Breast epithelium (tissue), 4 donors: Measurements from ENCODE around the gene JTB. TPM values are rescaled to one million over a fixed set of nuclear protein-coding genes. Genes with fewer than 3 reads are reported as not detected.
"Not testable (repeated sequence)": the region's sequence is repeated elsewhere in the genome, so short reads cannot be mapped to it uniquely, and the experiment has no call there.

Experiments used
- DNase-seq, 2 donors: peaks; one replicate each; pipeline ENCODE4 v3.0.0-alpha.2; 2019; ENCODE audit warnings: low spot score in 2 of 2
- H3K27ac ChIP-seq, 2 donors: fragments of 200-600 bp; sonication (generic) in 1 of 2; one replicate each; pipeline ENCODE4 v1.5.1; 2016 to 2019; ENCODE audit warnings: mild to moderate bottlenecking in 1 of 2
- H3K27me3 ChIP-seq, 2 donors: fragments of 200-600 bp; sonication (generic) in 1 of 2; one replicate each; pipeline versions ENCODE4 v1.5.1 to v1.6.0; 2017 to 2019; ENCODE audit warnings: control low read depth in 1 of 2, mild to moderate bottlenecking in 1 of 2
- H3K36me3 ChIP-seq: fragments of 200-600 bp; one replicate; pipeline ENCODE4 v1.5.1; 2019
- H3K4me1 ChIP-seq, 2 donors: fragments of 200-600 bp; sonication (generic); one replicate each; pipeline ENCODE4 v1.5.1; 2016 to 2019; ENCODE audit warnings: control low read depth in 1 of 2
- H3K4me3 ChIP-seq, 3 donors: fragments of 200-600 bp; sonication (generic); 1 replicate in 2 of 3; 2 replicates in 1 of 3; pipeline ENCODE4 v1.5.1; 2016 to 2019; ENCODE audit warnings: mild to moderate bottlenecking in 3 of 3, moderate library complexity in 2 of 3
- H3K9me3 ChIP-seq, 2 donors: fragments of 200-600 bp; sonication (generic) in 1 of 2; one replicate each; pipeline ENCODE4 v1.5.1; 2016 to 2019; ENCODE audit warnings: control low read depth in 1 of 2
- POLR2A ChIP-seq: fragments of 450-650 bp; IDR thresholded peaks from one replicate; pipeline ENCODE4 v1.6.1; 2016; ENCODE audit warnings: antibody characterized with exemption, mild to moderate bottlenecking, moderate library complexity
- POLR2AphosphoS5 ChIP-seq, 3 donors: sonication (generic); formaldehyde crosslinking; IDR thresholded peaks; one replicate each; pipeline ENCODE4 v1.6.1; 2017; ENCODE audit warnings: antibody characterized with exemption in 3 of 3
- intact Hi-C: fragments of 100-400 bp; cut with DNase I; formaldehyde crosslinking; loops from one replicate; pipeline ENCODE4 v1.15.1; 2023; ENCODE audit warnings: low total_unique reads
- total RNA-seq, 3 donors: library from RNA; depleted of rRNA; stranded (reverse); fragments of >200 nt; gene quantifications; one replicate each; pipeline ENCODE4 v1.1.0, GENCODE V29; 2016
- TF ChIP-seq, protein P1 (sequence below), 3 donors: fragments of 450-650 bp; IDR thresholded peaks; one replicate each; pipeline ENCODE4 v1.5.1; 2016 to 2017; ENCODE audit warnings: antibody characterized with exemption in 3 of 3, mild to moderate bottlenecking in 3 of 3, moderate library complexity in 3 of 3

The JTB gene
- total RNA-seq, result 100 to 1,000 TPM; 237 to 315 (median 268) TPM

DNA sequence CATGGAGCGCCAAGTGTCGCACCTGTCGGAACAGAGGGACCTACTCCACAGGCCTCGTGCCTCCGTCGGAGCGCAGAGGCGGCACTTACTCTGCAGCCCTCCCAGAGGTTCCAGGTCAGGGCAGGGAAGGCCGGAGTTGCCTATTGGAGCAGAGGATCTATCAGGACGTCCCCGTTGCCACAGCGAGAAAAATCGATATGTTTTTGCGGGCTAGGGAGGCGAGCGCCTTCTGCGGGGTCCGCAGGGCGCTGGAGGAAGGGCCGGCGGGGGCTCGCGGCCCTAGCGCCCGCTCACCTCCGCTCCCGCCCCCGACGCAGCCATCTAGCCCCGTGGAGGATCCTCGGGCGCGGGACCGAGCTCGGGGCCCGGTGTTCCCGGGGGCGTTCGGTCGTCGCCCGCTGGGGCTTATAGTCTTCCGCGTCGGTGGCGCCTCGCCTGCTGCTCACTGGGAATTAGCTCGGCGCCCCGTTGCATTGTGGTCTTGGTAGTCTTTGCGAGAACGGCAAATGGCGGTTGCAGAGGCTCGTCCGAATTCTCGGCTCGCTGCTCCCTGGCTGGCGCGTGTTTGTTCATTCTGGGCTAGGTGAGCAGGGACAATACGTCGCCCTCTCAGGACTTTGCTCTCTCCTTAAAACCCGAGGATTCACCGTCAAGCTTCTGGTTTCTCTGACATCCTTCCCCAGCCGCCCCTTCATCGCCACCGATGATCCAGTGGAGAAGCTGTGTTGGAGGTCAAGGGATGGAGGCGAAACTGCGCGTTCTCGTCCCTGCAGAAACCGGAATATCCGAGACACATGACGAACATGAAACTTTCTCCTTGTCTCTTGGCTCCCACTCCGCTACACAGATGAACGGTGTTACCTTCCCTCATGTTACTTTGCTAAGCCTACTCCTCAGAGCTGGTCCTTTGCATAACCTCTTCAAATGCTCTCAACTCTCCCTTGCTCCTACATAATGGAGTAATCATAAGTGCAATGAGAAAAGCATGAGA, at the start of gene JTB:
Gene JTB (minus strand): TSS at position 425 of the 991 bp plus-strand sequence. CDS start 422 bp downstream, at position 3.
- Histone ChIP-seq H3K4me1 (peaks cover 0 to 5% of the 10 kb centered on the region in 2 donors), H3K9me3 (no peaks in the 10 kb centered on the region), H3K27ac (peak within 1 kb of the TSS; percentile 91 to 92), H3K27me3 (no peaks in the 10 kb centered on the region), H3K4me3 (peak within 1 kb of the TSS; percentile 73 to 83 (median 81)), H3K36me3 (no peaks in the 10 kb centered on the region)
- intact Hi-C loops, result loop anchor here (10.0 kb wide), 1 partner anchor 183 kb away; no protein-coding TSS in a partner anchor
- TF ChIP-seq POLR2AphosphoS5 (IDR thresholded peaks at IDR 0.05), result peak; percentile 72 to 91 (median 80)
- TF ChIP-seq, protein P1, sequence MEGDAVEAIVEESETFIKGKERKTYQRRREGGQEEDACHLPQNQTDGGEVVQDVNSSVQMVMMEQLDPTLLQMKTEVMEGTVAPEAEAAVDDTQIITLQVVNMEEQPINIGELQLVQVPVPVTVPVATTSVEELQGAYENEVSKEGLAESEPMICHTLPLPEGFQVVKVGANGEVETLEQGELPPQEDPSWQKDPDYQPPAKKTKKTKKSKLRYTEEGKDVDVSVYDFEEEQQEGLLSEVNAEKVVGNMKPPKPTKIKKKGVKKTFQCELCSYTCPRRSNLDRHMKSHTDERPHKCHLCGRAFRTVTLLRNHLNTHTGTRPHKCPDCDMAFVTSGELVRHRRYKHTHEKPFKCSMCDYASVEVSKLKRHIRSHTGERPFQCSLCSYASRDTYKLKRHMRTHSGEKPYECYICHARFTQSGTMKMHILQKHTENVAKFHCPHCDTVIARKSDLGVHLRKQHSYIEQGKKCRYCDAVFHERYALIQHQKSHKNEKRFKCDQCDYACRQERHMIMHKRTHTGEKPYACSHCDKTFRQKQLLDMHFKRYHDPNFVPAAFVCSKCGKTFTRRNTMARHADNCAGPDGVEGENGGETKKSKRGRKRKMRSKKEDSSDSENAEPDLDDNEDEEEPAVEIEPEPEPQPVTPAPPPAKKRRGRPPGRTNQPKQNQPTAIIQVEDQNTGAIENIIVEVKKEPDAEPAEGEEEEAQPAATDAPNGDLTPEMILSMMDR (IDR thresholded peaks at IDR 0.05), result no peak
- TF ChIP-seq POLR2A, result peak; percentile 89
- peak; percentile 83 to 85 for DNase-seq

DNA sequence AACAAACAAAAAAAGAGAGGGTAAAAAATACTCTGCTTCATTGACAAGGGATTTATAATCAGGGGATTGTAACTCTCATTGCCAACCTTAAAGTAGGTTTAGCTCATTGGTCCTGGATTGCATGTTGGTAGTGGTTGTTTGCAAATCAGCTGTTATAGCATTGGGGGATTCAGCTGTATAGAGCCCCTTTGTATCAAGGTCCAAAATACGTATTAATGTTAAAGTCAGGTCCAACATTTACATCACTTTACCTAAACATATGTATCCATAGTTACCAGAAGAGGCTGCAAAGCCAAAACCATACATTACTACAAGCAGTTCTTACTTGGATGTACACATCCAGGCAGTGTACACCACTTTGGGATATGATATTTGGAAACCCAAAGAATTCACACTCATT, 42.5 kb upstream of the JTB start:
- no peaks in the 10 kb centered on the region for H3K27me3 ChIP-seq
- no peak overlapping the region for H3K27ac ChIP-seq
- TF ChIP-seq POLR2AphosphoS5 (IDR thresholded peaks at IDR 0.05) (no peak), POLR2A (no peak)
- TF ChIP-seq, protein P1 (IDR thresholded peaks at IDR 0.05), result no peak

DNA sequence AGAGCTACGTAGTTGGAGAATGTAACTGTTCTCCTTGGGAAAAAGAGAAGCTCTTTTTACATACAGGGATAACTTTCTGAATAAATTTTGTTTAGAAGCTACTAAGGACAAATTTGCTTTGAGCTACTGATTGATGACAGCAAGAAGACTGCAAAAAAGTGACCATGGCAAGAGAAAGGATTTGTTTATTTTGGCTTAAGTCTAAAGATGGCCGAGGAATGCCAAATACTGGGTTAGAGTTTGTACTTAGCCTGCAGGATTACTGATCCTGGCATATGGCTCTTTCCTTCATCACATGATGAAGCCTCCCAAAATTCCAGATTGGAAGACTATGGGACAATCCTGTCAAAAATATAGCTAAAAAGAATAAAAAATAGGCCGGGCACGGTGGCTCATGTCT, 41.8 kb upstream of the JTB start:
- H3K27me3 ChIP-seq, result no peaks in the 10 kb centered on the region
- TF ChIP-seq, protein P1 (IDR thresholded peaks at IDR 0.05), result no peak
- TF ChIP-seq POLR2AphosphoS5 (IDR thresholded peaks at IDR 0.05), result no peak
- TF ChIP-seq POLR2A, result no peak
- no peaks in the 10 kb centered on the region for H3K4me1 ChIP-seq
- no peak overlapping the region for H3K27ac ChIP-seq
- intact Hi-C loops, result no loop called here
- DNase-seq, result no peak
- H3K36me3 ChIP-seq, result no peaks in the 10 kb centered on the region
- H3K4me3 ChIP-seq, result no peak overlapping the region
- no peaks in the 10 kb centered on the region for H3K9me3 ChIP-seq

More for the DNA sequence above, 42.5 kb upstream of the JTB start:
- no peaks in the 10 kb centered on the region for H3K4me1 ChIP-seq
- no peak overlapping the region for H3K4me3 ChIP-seq
- intact Hi-C loops, result no loop called here
- no peaks in the 10 kb centered on the region for H3K36me3 ChIP-seq
- H3K9me3 ChIP-seq, result no peaks in the 10 kb centered on the region
- DNase-seq, result no peak

DNA sequence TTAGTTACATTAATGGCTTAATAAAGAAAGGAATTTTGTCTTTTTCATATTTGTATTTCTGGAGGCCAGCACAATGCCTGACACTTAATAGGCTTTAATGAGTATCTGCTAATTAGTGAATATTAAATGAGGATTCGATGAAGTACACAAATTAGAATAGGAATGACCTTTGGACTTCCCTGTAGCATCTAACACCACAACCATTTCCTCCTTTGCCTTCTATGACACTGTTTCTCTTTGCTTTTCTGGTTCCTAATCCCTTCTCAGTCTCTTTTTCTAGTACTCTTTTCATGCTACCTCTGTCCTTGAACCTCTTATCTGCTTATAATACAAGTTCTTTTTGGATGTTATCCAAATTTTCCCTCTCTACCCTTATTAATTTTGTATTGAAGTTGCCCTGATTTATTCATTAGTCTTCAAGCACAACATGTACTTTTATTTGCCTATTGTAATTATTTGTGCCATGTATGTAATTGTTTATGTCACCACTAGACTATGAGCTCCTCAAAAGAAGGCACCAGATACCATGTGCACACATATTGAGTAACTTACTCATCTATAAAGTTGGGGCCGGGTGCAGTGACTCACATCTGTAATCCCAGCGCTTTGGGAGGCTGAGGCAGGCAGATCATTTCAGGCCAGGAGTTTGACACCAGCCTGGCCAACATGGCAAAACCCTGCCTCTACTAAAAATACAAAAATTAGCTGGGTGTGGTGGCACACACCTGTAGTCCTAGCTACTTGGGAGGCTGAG, 36.9 kb upstream of the JTB start:
- TF ChIP-seq POLR2A, result no peak
- TF ChIP-seq POLR2AphosphoS5 (IDR thresholded peaks at IDR 0.05), result no peak
- TF ChIP-seq, protein P1 (IDR thresholded peaks at IDR 0.05), result no peak
- H3K4me3 ChIP-seq, result no peak overlapping the region
- H3K27ac ChIP-seq, result no peak overlapping the region
- H3K4me1 ChIP-seq, result no peaks in the 10 kb centered on the region
- H3K36me3 ChIP-seq, result no peaks in the 10 kb centered on the region
- no peaks in the 10 kb centered on the region for H3K9me3 ChIP-seq
- no peaks in the 10 kb centered on the region for H3K27me3 ChIP-seq
- no peak for DNase-seq
- intact Hi-C loops, result no loop called here

DNA sequence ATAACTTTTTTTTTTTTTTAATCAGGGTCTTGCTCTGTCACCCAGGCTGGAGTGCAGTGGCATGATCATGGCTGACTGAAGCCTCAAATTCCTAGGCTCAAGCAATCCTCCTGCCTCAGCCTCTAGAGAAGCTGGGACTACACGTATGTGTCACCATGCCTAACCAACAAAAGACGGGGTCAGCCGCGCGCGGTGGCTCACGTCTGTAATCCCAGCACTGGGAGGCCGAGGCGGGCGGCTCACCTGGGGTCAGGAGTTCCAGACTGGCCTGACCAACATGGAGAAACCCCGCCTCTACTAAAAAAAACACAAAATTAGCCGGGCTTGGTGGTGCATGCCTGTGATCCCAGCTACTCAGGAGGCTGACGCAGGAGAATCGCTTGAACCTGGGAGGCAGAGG, 35.1 kb upstream of the JTB start:
- intact Hi-C loops, H3K27ac ChIP-seq, DNase-seq, H3K27me3 ChIP-seq, H3K36me3 ChIP-seq, H3K4me3 ChIP-seq, H3K9me3 ChIP-seq, H3K4me1 ChIP-seq: not testable (repeated sequence)
